PC-9 (cell line): ENCODE data around the gene RFXANK. TPM values are rescaled to one million over a fixed set of nuclear protein-coding genes. Genes with fewer than 3 reads are reported as not detected.

Source experiments
- BruUV-seq: library from RNA; stranded (reverse); fragments of 400-500 nt; replicated peaks from 2 replicates; lab custom pipeline; 2021; lab: Mats Ljungman, UMichigan
- CTCF ChIA-PET: fragments of 300-600 bp; sonication (Branson Sonifier 250); formaldehyde crosslinking; loops from one replicate; lab custom pipeline; 2022; ENCODE audit warnings: antibody characterized with exemption; lab: Charles Lee
- POLR2A ChIA-PET: fragments of 300-600 bp; sonication (Branson Sonifier 250); formaldehyde crosslinking; loops from one replicate; lab custom pipeline; 2022; ENCODE audit warnings: antibody characterized with exemption; ENCODE audit not compliant: unreplicated experiment; lab: Charles Lee
- DNase-seq, 2 experiments: peaks; one replicate each; pipeline versions ENCODE4 v3.0.0 to v3.0.0-alpha.2; 2015 to 2022; ENCODE audit warnings: mixed read lengths in 1 of 2
- H2AFZ ChIP-seq: fragments of 200-600 bp; sonication (generic); 2 replicates; pipeline ENCODE4 v1.8.1; 2017; ENCODE audit warnings: antibody characterized with exemption
- H3F3A ChIP-seq: fragments of 200-600 bp; sonication (generic); 2 replicates; pipeline ENCODE4 v1.8.1; 2017; ENCODE audit warnings: antibody characterized with exemption, mild to moderate bottlenecking, low read depth; ENCODE audit not compliant: insufficient read depth
- H3K27ac ChIP-seq: fragments of 200-600 bp; sonication (generic); 2 replicates; pipeline ENCODE4 v1.6.1; 2016; ENCODE audit warnings: mixed run types
- H3K27me3 ChIP-seq: fragments of 200-600 bp; sonication (generic); 2 replicates; pipeline ENCODE4 v1.6.1; 2016; ENCODE audit warnings: low read depth, mixed run types; ENCODE audit not compliant: insufficient read depth
- H3K36me3 ChIP-seq: fragments of 200-600 bp; sonication (generic); 2 replicates; pipeline ENCODE4 v1.6.1; 2016; ENCODE audit warnings: low read depth, mixed run types
- H3K4me1 ChIP-seq: fragments of 200-600 bp; sonication (generic); replicated peaks from 2 replicates; pipeline ENCODE4 v1.6.1; 2016; ENCODE audit warnings: mixed run types; ENCODE audit not compliant: insufficient read depth
- H3K4me2 ChIP-seq: fragments of 200-600 bp; sonication (generic); 2 replicates; pipeline ENCODE4 v1.6.1; 2017; ENCODE audit warnings: mixed run types
- H3K4me3 ChIP-seq: fragments of 200-600 bp; sonication (generic); 2 replicates; pipeline ENCODE4 v1.6.1; 2016; ENCODE audit warnings: mixed run types
- H3K79me2 ChIP-seq: fragments of 200-600 bp; sonication (generic); 2 replicates; pipeline ENCODE4 v1.6.1; 2017; ENCODE audit warnings: low read depth, mixed run types
- H3K9me2 ChIP-seq: fragments of 200-600 bp; sonication (generic); 2 replicates; pipeline ENCODE4 v1.8.1; 2017; ENCODE audit warnings: mild to moderate bottlenecking; ENCODE audit not compliant: insufficient read depth
- H3K9me3 ChIP-seq: fragments of 200-600 bp; sonication (generic); 2 replicates; pipeline ENCODE4 v1.8.1; 2016; ENCODE audit warnings: low read depth; ENCODE audit not compliant: insufficient read depth
- H4K20me1 ChIP-seq: fragments of 200-600 bp; sonication (generic); 2 replicates; pipeline ENCODE4 v1.8.1; 2017; ENCODE audit not compliant: insufficient read depth
- EZH2 ChIP-seq: fragments of 200-600 bp; sonication (generic); IDR thresholded peaks from 2 replicates; pipeline ENCODE4 v1.8.0; 2017; ENCODE audit warnings: antibody characterized with exemption, low read depth
- intact Hi-C: fragments of 100-400 bp; cut with micrococcal nuclease; formaldehyde crosslinking; loops from one replicate; pipeline ENCODE4 v1.10.0; 2022; ENCODE audit not compliant: unreplicated experiment
- total RNA-seq: library from RNA; stranded (reverse); gene quantifications from 2 replicates; pipeline ENCODE4 v1.2.3, GENCODE V29; 2021
- TF ChIP-seq, protein P1 (sequence below): fragments of 200-600 bp; sonication (generic); conservative IDR thresholded peaks from 2 replicates; pipeline ENCODE4 v1.6.1; 2017; ENCODE audit warnings: mixed run types, antibody characterized with exemption, mild to moderate bottlenecking, moderate library complexity

RFXANK gene
- total RNA-seq, 1 experiment from 2014 or later, result 132 TPM

- peak; percentile 44 to 76 for DNase-seq
- H3K4me1 ChIP-seq, result peaks cover 9% of the 10 kb centered on the region
Measured at GRCh38 chr19:19170053-19170872, 21.8 kb upstream of the RFXANK start, which contains the start of gene MEF2B. MEF2B (minus strand) TSS chr19:19170263; CDS start chr19:19150735, 19,528 bp downstream.

DNA sequence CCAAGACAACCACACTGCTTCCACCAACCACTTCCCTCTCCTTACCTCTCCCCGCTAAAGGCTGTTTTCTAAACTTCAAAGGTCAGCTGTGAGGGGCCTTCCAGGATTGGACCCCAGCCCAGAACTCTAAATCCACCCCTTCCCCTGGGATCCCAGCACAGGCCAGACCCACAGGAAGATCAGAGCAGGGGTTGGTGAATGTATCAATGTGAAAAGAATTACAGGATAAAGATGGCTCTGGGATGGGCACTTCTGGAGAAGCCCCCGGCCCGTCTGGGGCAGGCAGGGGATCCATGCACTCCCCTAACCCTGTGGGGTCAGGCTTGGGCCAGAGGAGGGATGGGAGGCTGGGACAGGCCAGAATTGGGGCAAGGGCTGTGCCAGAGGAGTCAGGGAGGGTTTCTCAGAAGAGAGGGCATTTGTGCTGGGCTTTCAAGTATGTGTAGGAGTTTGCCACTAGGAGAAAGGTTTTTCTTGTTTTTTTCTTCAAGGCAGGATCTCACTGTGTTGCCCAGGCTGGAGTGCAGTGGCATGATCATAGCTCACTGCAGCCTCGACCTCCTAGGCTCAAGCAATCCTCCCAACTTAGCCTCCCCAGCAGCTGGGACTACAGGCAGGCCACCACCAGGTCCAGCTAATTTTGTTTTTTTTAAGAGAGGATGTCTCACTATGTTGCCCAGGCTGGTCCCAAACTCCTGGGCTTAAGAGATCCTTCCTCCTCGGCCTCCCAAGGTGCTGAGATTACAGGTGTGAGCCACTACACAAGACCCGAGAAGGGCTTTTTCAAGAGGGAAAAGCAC is 21.0 kb upstream of the RFXANK start:
- H3K9me2 ChIP-seq, result no peaks in the 10 kb centered on the region
- H3K79me2 ChIP-seq, result no peaks in the 10 kb centered on the region
- no peak overlapping the region for H3K27ac ChIP-seq
- peaks cover 19% of the 10 kb centered on the region; the same call in 1 of the 2 replicates for H3F3A ChIP-seq
- BruUV-seq, result no TSS peak
- no peak for TF ChIP-seq EZH2
- TF ChIP-seq, protein P1, sequence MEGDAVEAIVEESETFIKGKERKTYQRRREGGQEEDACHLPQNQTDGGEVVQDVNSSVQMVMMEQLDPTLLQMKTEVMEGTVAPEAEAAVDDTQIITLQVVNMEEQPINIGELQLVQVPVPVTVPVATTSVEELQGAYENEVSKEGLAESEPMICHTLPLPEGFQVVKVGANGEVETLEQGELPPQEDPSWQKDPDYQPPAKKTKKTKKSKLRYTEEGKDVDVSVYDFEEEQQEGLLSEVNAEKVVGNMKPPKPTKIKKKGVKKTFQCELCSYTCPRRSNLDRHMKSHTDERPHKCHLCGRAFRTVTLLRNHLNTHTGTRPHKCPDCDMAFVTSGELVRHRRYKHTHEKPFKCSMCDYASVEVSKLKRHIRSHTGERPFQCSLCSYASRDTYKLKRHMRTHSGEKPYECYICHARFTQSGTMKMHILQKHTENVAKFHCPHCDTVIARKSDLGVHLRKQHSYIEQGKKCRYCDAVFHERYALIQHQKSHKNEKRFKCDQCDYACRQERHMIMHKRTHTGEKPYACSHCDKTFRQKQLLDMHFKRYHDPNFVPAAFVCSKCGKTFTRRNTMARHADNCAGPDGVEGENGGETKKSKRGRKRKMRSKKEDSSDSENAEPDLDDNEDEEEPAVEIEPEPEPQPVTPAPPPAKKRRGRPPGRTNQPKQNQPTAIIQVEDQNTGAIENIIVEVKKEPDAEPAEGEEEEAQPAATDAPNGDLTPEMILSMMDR, result no peak
- DNase-seq, result no peak
- peaks cover 9% of the 10 kb centered on the region for H3K4me1 ChIP-seq
- no peak overlapping the region for H3K4me3 ChIP-seq
- no peaks in the 10 kb centered on the region for H3K27me3 ChIP-seq
- no peak overlapping the region for H2AFZ ChIP-seq
- H3K36me3 ChIP-seq, result no peaks in the 10 kb centered on the region
- H3K9me3 ChIP-seq, result no peaks in the 10 kb centered on the region
- intact Hi-C loops, result no loop called here
- ChIA-PET POLR2A (interaction anchor here (0.6 kb wide), 1 partner anchor 867 kb away, joined by 7 read pairs; no protein-coding TSS in a partner anchor), CTCF (no interaction called here)
- H3K4me2 ChIP-seq, result no peak overlapping the region
- no peaks in the 10 kb centered on the region for H4K20me1 ChIP-seq

More at GRCh38 chr19:19170053-19170872, 21.8 kb upstream of the RFXANK start, which contains the start of gene MEF2B:
- Histone ChIP-seq H3F3A (peaks cover 14% of the 10 kb centered on the region; the same call in 1 of the 2 replicates), H3K4me3 (no peak within 1 kb of the TSS), H2AFZ (no peak within 1 kb of the TSS), H3K9me2 (no peaks in the 10 kb centered on the region), H3K4me2 (peak within 1 kb of the TSS; percentile 61), H3K27ac (no peak within 1 kb of the TSS), H3K9me3 (no peaks in the 10 kb centered on the region), H4K20me1 (no peaks in the 10 kb centered on the region), H3K36me3 (no peaks in the 10 kb centered on the region), H3K79me2 (no peaks in the 10 kb centered on the region), H3K27me3 (no peaks in the 10 kb centered on the region)
- intact Hi-C loops, result no loop called here
- BruUV-seq, result no TSS peak
- TF ChIP-seq, protein P1, result no peak
- TF ChIP-seq EZH2, result no peak
- ChIA-PET CTCF (interaction anchor here (0.6 kb wide), 1 partner anchor 1069 kb away, joined by 8 read pairs; no protein-coding TSS in a partner anchor), POLR2A (interaction anchor here (0.6 kb wide), 1 partner anchor 1028 kb away, joined by 3 read pairs; no protein-coding TSS in a partner anchor)
